T-helper 17 cell (primary cell): Measurements from ENCODE around the gene CYP51A1. TPM values are rescaled to one million over a fixed set of nuclear protein-coding genes. Genes with fewer than 3 reads are reported as not detected.
"Not testable (repeated sequence)": the region's sequence is repeated elsewhere in the genome, so short reads cannot be mapped to it uniquely, and the experiment has no call there.

Source experiments
- ATAC-seq: fragments of 150-1000 bp; cut with Tn5 transposase; 2 replicates; pipeline ENCODE4 v1.10.0; 2021; ENCODE audit warnings: mild to moderate bottlenecking, moderate library complexity
- DNase-seq, 3 donors: peaks; one replicate each; pipeline versions ENCODE4 v3.0.0 to v3.0.0-alpha.2; 2020 to 2021
- H3K9me3 ChIP-seq: one replicate; pipeline ENCODE4 v1.7.0; 2013; ENCODE audit warnings: low read length, mild to moderate bottlenecking; ENCODE audit not compliant: control insufficient read depth, poor library complexity, severe bottlenecking
- H3K27ac Mint-ChIP-seq: one replicate; pipeline ENCODE4 v1.8.0; 2022; ENCODE audit warnings: mild to moderate bottlenecking, moderate library complexity, mixed read lengths
- H3K27me3 Mint-ChIP-seq: one replicate; pipeline ENCODE4 v1.8.0; 2022; ENCODE audit warnings: mixed read lengths
- H3K36me3 Mint-ChIP-seq: one replicate; pipeline ENCODE4 v1.8.0; 2022; ENCODE audit warnings: low read depth, mixed read lengths
- H3K4me1 Mint-ChIP-seq: one replicate; pipeline ENCODE4 v1.8.0; 2022; ENCODE audit warnings: mild to moderate bottlenecking, mixed read lengths
- H3K4me3 Mint-ChIP-seq: one replicate; pipeline ENCODE4 v1.8.0; 2022; ENCODE audit warnings: mild to moderate bottlenecking, moderate library complexity, mixed read lengths
- total RNA-seq, 4 donors: library from RNA in 2 of 4; stranded (reverse) in 2 of 4; gene quantifications; one replicate each; pipeline ENCODE4 v1.2.3 and lab custom pipeline; 2022 to 2026

The CYP51A1 gene
- total RNA-seq, 2 donors from 2014 or later = 23.2 to 23.8 TPM

DNA sequence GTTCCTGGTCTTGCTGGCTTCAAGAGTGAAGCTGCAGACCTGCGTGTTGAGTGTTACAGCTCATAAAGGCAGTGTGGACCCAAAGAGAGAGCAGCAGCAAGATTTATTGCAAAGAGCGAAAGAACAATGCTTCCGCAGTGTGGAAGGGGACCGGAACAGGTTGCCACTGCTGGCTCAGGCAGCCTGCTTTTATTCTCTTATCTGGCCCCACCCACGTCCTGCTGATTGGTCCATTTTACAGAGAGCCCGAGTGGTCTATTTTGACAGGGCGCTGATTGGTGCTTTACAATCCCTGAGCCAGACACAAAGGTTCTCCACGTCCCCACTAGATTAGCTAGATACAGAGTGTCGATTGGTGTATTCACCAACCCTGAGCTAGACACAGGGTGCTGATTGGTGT is 8.5 kb upstream of the CYP51A1 start:
- not testable (repeated sequence) for H3K9me3 ChIP-seq, H3K36me3 Mint-ChIP-seq, H3K27me3 Mint-ChIP-seq, ATAC-seq, H3K27ac Mint-ChIP-seq, DNase-seq, H3K4me1 Mint-ChIP-seq
- peak overlapping the region; percentile 50 for H3K4me3 Mint-ChIP-seq

GRCh38 chr7:92141161-92141560 is 6.9 kb upstream of the CYP51A1 start:
- H3K27me3 Mint-ChIP-seq = no peaks in the 10 kb centered on the region
- no peak for DNase-seq
- H3K9me3 ChIP-seq = no peaks in the 10 kb centered on the region
- no peaks in the 10 kb centered on the region for H3K36me3 Mint-ChIP-seq
- no peak for ATAC-seq
- H3K4me1 Mint-ChIP-seq = no peaks in the 10 kb centered on the region
- no peak overlapping the region for H3K4me3 Mint-ChIP-seq
- no peak overlapping the region for H3K27ac Mint-ChIP-seq

- Mint-ChIP-seq H3K27me3 (no peaks in the 10 kb centered on the region), H3K4me1 (peaks cover 15% of the 10 kb centered on the region), H3K27ac (no peak overlapping the region), H3K36me3 (peaks cover 3% of the 10 kb centered on the region), H3K4me3 (no peak overlapping the region)
- no peaks in the 10 kb centered on the region for H3K9me3 ChIP-seq
- ATAC-seq (no peak), DNase-seq (no peak)
Observed at GRCh38 chr7:92137557-92137956, 3.3 kb upstream of the CYP51A1 start.

DNA sequence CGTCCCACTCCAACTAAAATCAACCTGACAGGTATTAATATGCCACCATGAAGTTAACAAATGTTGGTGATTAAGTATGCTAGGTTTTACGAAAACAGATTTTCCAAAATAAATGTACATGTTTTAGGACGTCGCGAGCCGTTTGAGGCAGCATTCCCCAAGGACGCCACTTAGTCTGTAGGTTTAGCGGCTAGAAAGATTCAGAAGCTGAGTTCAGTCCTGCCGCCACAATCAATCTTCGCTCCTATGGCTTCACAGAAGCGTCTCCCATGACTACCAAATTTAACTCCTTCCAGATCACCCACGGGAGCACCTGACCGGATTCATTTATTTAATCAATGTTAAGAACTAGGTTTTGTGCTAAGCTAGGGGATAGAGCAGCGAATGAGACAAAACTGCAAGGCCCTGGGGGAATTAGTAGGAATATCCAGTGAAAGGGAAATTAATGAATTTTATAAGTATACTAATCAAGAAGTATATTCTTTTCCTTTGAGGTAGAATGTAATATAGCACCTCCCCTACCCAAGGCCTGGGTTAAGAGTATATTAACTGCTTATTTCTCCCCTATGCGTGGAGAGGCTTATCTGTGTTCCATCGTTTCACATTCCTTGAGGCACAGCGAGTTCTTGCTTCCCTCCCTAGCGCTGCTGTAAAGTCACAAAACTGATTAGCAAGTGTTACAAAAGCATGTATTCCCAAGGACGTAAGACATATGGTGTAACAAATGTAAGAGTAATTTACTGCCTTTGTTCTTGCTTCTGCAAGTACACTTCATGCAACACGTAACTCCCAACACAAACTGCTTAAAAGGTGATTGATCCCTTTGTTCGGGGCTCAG is 994 bp upstream of the CYP51A1 start:
- DNase-seq = no peak

DNA sequence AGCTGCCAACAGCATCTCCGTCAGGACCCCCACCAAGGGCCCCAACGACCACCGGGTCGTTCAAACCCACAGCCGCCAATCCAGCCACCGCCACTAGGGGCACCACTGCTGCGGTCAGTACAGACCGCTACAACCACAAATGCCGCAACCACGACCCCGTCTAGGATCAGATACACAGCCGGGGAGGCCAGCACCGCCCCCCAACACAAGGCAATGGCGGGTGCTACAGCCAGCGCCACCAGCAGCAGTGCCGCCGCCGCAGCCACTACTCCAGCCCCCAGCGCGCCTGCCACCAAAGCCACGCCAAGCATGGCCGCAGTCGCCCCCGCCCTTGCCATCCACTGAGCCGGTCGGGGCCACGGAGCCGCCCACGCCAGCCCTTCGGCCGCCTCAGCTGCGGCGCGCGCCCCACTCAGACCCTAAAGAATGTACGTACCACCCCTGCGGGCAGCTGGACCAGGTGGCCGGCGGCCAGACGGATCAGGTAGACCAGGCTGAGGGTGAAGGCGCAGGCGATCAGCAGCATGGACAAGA is 473 bp downstream of the CYP51A1 start:
- Mint-ChIP-seq H3K4me1 (peaks cover 22% of the 10 kb centered on the region), H3K27ac (peak overlapping the region; percentile 96), H3K36me3 (peaks cover 12% of the 10 kb centered on the region), H3K27me3 (no peaks in the 10 kb centered on the region), H3K4me3 (peak overlapping the region; percentile 97)
- peak; percentile 40 to 49 (median 48) for DNase-seq
- H3K9me3 ChIP-seq = no peaks in the 10 kb centered on the region
- ATAC-seq = peak; percentile 43

More for the DNA sequence above, 994 bp upstream of the CYP51A1 start:
- Mint-ChIP-seq H3K4me1 (peaks cover 22% of the 10 kb centered on the region), H3K27me3 (no peaks in the 10 kb centered on the region), H3K4me3 (peak overlapping the region; percentile 97), H3K36me3 (peaks cover 8% of the 10 kb centered on the region), H3K27ac (peak overlapping the region; percentile 96)
- ATAC-seq = no peak
- H3K9me3 ChIP-seq = no peaks in the 10 kb centered on the region

GRCh38 chr7:92133133-92133736 is 1.0 kb downstream of the CYP51A1 start:
- H3K9me3 ChIP-seq = no peaks in the 10 kb centered on the region
- H3K4me1 Mint-ChIP-seq = peaks cover 22% of the 10 kb centered on the region
- H3K36me3 Mint-ChIP-seq = peaks cover 12% of the 10 kb centered on the region
- DNase-seq (no peak), ATAC-seq (peak; percentile 21)
- peak overlapping the region; percentile 96 for H3K27ac Mint-ChIP-seq
- peak overlapping the region; percentile 97 for H3K4me3 Mint-ChIP-seq
- no peaks in the 10 kb centered on the region for H3K27me3 Mint-ChIP-seq

GRCh38 chr7:92131764-92132330 is 2.4 kb downstream of the CYP51A1 start:
- H3K4me1 Mint-ChIP-seq = peaks cover 22% of the 10 kb centered on the region
- H3K27ac Mint-ChIP-seq = no peak overlapping the region
- ATAC-seq (no peak), DNase-seq (no peak)
- H3K9me3 ChIP-seq = no peaks in the 10 kb centered on the region
- H3K4me3 Mint-ChIP-seq = no peak overlapping the region
- no peaks in the 10 kb centered on the region for H3K27me3 Mint-ChIP-seq
- H3K36me3 Mint-ChIP-seq = peaks cover 12% of the 10 kb centered on the region

GRCh38 chr7:92131093-92131492 is 3.2 kb downstream of the CYP51A1 start:
- Mint-ChIP-seq H3K4me3 (no peak overlapping the region), H3K4me1 (peaks cover 21% of the 10 kb centered on the region), H3K27ac (no peak overlapping the region), H3K36me3 (peaks cover 12% of the 10 kb centered on the region), H3K27me3 (no peaks in the 10 kb centered on the region)
- DNase-seq = no peak
- H3K9me3 ChIP-seq = no peaks in the 10 kb centered on the region
- no peak for ATAC-seq

- Mint-ChIP-seq H3K4me3 (no peak overlapping the region), H3K36me3 (peaks cover 10% of the 10 kb centered on the region), H3K27me3 (no peaks in the 10 kb centered on the region), H3K4me1 (peaks cover 6% of the 10 kb centered on the region), H3K27ac (no peak overlapping the region)
- H3K9me3 ChIP-seq = no peaks in the 10 kb centered on the region
- ATAC-seq (no peak), DNase-seq (no peak)
Observed at GRCh38 chr7:92121681-92122080, 12.6 kb downstream of the CYP51A1 start.

GRCh38 chr7:92119213-92119759 is 15.0 kb downstream of the CYP51A1 start:
- no peak overlapping the region for H3K4me3 Mint-ChIP-seq
- H3K27me3 Mint-ChIP-seq = no peaks in the 10 kb centered on the region
- DNase-seq (no peak), ATAC-seq (no peak)
- H3K9me3 ChIP-seq = no peaks in the 10 kb centered on the region
- H3K4me1 Mint-ChIP-seq = peaks cover 3% of the 10 kb centered on the region
- peaks cover 4% of the 10 kb centered on the region for H3K36me3 Mint-ChIP-seq
- no peak overlapping the region for H3K27ac Mint-ChIP-seq

DNA sequence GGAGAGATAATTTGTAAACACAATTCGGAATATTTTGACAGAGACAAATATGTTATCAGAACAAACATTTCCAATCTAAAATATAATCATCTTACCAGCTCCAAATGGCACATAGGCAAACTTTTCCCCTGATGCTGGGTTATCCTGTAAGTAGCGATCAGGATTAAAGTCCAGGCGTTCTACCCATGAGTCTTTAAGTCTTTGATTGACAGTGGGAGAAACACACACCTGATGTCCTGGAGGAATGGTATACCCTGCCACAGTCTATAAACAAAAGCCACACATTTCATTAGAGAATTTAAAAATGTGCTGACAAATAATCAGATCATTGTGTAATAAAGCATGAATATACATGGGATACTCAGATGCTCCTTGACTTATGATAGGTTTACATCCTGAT is 17.3 kb downstream of the CYP51A1 start:
- Mint-ChIP-seq H3K27me3 (no peaks in the 10 kb centered on the region), H3K36me3 (peaks cover 7% of the 10 kb centered on the region)
- ATAC-seq = no peak

DNA sequence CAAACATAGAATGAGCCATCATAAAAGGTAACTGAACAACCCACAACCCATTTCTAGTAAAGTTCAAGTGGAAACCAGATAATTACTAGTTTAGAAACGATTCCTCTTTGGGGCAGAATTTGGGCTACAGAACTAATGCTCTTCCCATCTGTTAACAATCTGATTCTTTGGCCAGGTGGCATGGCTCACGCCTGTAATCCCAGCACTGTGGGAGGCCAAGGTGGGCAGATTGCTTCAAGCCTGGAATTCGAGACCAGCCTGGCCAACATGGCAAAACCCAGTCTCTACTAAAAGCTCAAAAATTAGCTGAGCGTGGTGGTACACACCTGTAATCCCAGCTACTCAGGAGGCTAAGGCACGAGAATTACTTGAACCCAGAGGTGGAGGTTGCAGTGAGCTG is 18.5 kb downstream of the CYP51A1 start:
- ATAC-seq (no peak), DNase-seq (no peak)
- H3K9me3 ChIP-seq = no peaks in the 10 kb centered on the region
- H3K4me3 Mint-ChIP-seq = no peak overlapping the region
- peaks cover 5% of the 10 kb centered on the region for H3K36me3 Mint-ChIP-seq
- H3K27me3 Mint-ChIP-seq = no peaks in the 10 kb centered on the region
- H3K27ac Mint-ChIP-seq = no peak overlapping the region
- H3K4me1 Mint-ChIP-seq = peaks cover 3% of the 10 kb centered on the region

More for the DNA sequence above, 17.3 kb downstream of the CYP51A1 start:
- H3K9me3 ChIP-seq = no peaks in the 10 kb centered on the region
- DNase-seq = no peak
- Mint-ChIP-seq H3K4me1 (peaks cover 3% of the 10 kb centered on the region), H3K4me3 (no peak overlapping the region), H3K27ac (no peak overlapping the region)

DNA sequence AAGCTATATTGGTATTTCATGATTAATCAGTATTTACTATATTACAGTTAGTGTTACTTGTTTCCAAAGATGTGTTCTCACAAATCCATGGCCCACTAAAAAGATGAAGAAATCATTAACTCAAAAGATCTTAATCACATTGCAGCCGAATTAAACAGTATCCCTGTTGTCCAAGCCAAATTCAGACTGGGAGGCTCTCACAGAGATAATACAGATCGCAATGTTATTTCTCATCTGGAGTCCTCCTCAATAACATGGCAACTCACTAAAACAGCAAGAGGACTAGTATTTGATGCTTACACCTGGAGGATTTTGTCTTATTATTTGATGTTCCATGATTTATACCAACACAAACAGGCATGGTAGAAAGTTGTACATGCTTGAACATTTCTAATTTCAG is 23.4 kb downstream of the CYP51A1 start:
- Mint-ChIP-seq H3K36me3 (peaks cover 2% of the 10 kb centered on the region), H3K27ac (no peak overlapping the region), H3K4me3 (no peak overlapping the region), H3K27me3 (no peaks in the 10 kb centered on the region), H3K4me1 (no peaks in the 10 kb centered on the region)
- no peak for DNase-seq
- no peaks in the 10 kb centered on the region for H3K9me3 ChIP-seq
- no peak for ATAC-seq
